Caco-2 (cell line): ENCODE results near the gene RBM11. TPM values are rescaled to one million over a fixed set of nuclear protein-coding genes. Genes with fewer than 3 reads are reported as not detected.

ENCODE experiments used
- BruUV-seq: library from RNA; stranded (reverse); fragments of 400-500 nt; replicated peaks from 2 replicates; lab custom pipeline; 2021; lab: Mats Ljungman, UMichigan
- CTCF ChIA-PET: fragments of 300-600 bp; sonication (Branson Sonifier 250); formaldehyde crosslinking; loops from one replicate; lab custom pipeline; 2022; ENCODE audit warnings: antibody characterized with exemption; lab: Charles Lee
- POLR2A ChIA-PET: fragments of 300-600 bp; sonication (Branson Sonifier 250); formaldehyde crosslinking; loops from one replicate; lab custom pipeline; 2022; ENCODE audit warnings: antibody characterized with exemption; lab: Charles Lee
- DNase-seq, 2 experiments: peaks; one replicate each; pipeline versions ENCODE4 v3.0.0 to v3.0.0-alpha.2; 2020 to 2022
- H3K27me3 ChIP-seq: replicated peaks from 2 replicates; pipeline ENCODE4 v1.6.0; 2011; ENCODE audit warnings: low read length; ENCODE audit not compliant: control insufficient read depth, insufficient read depth
- H3K36me3 ChIP-seq: 2 replicates; pipeline ENCODE4 v1.5.1; 2011; ENCODE audit warnings: low read length; ENCODE audit not compliant: control insufficient read depth, insufficient read depth
- H3K4me1 ChIP-seq: fragments of 250-450 bp; sonication (Bioruptor Pico); 2 replicates; pipeline ENCODE4 v1.5.1; 2020; ENCODE audit warnings: mild to moderate bottlenecking
- H3K4me3 ChIP-seq: 2 replicates; pipeline ENCODE4 v1.5.1; 2011; ENCODE audit warnings: low read depth, mild to moderate bottlenecking, control low read depth, low read length
- H3K9me3 ChIP-seq: fragments of 250-450 bp; sonication (Bioruptor Pico); 2 replicates; pipeline ENCODE4 v1.5.1; 2020; ENCODE audit warnings: mild to moderate bottlenecking, moderate library complexity
- H3K27ac Mint-ChIP-seq: one replicate; pipeline ENCODE4 v1.8.0; 2022; ENCODE audit warnings: mixed read lengths; ENCODE audit not compliant: unreplicated experiment
- H3K27me3 Mint-ChIP-seq: one replicate; pipeline ENCODE4 v1.8.0; 2022; ENCODE audit warnings: mixed read lengths; ENCODE audit not compliant: insufficient read depth, unreplicated experiment
- H3K36me3 Mint-ChIP-seq: one replicate; pipeline ENCODE4 v1.8.0; 2022; ENCODE audit warnings: mild to moderate bottlenecking, mixed read lengths; ENCODE audit not compliant: insufficient read depth, unreplicated experiment
- H3K4me1 Mint-ChIP-seq: one replicate; pipeline ENCODE4 v1.8.0; 2022; ENCODE audit warnings: low read depth, mixed read lengths; ENCODE audit not compliant: unreplicated experiment
- H3K4me3 Mint-ChIP-seq: one replicate; pipeline ENCODE4 v1.8.0; 2022; ENCODE audit warnings: mild to moderate bottlenecking, moderate library complexity, mixed read lengths; ENCODE audit not compliant: unreplicated experiment
- H3K9me3 Mint-ChIP-seq: one replicate; pipeline ENCODE4 v1.8.0; 2022; ENCODE audit warnings: mixed read lengths; ENCODE audit not compliant: unreplicated experiment
- CTCF ChIP-seq, 2 experiments: fragments of 200-600 bp in 1 of 2; IDR thresholded peaks; 1 replicate in 1 of 2; 2 replicates in 1 of 2; pipeline versions ENCODE4 v1.5.1 to v1.8.0; 2011 to 2022; ENCODE audit warnings: antibody characterized with exemption in 1 of 2, control low read depth in 1 of 2, inconsistent platforms in 1 of 2, low read depth in 1 of 2, low read length in 1 of 2, mild to moderate bottlenecking in 1 of 2, moderate library complexity in 1 of 2; ENCODE audit not compliant: insufficient read depth in 1 of 2, severe bottlenecking in 1 of 2, unreplicated experiment in 1 of 2
- intact Hi-C: fragments of 100-400 bp; cut with micrococcal nuclease; formaldehyde crosslinking; loops from one replicate; pipeline ENCODE4 v1.10.0; 2022; ENCODE audit not compliant: unreplicated experiment
- total RNA-seq: library from RNA; stranded (reverse); gene quantifications from 2 replicates; pipeline ENCODE4 v1.2.3, GENCODE V29; 2022

The RBM11 gene
- total RNA-seq, 1 experiment from 2014 or later: 0.61 TPM

- Histone ChIP-seq H3K4me1 (peaks cover 24% of the 10 kb centered on the region), H3K27me3 (no peaks in the 10 kb centered on the region), H3K4me3 (no peak overlapping the region), H3K9me3 (no peaks in the 10 kb centered on the region), H3K36me3 (no peaks in the 10 kb centered on the region)
- Mint-ChIP-seq H3K4me1 (peaks cover 1% of the 10 kb centered on the region), H3K36me3 (no peaks in the 10 kb centered on the region), H3K27ac (no peak overlapping the region), H3K4me3 (no peak overlapping the region), H3K27me3 (no peaks in the 10 kb centered on the region), H3K9me3 (no peaks in the 10 kb centered on the region)
- TF ChIP-seq CTCF (IDR thresholded peaks at IDR 0.05; ENCODE audit: insufficient read depth in 1 of 2, low read depth in 1 of 2, low read length in 1 of 2, severe bottlenecking in 1 of 2, unreplicated experiment in 1 of 2): no peak
- ChIA-PET CTCF (no interaction called here), POLR2A (no interaction called here)
- intact Hi-C loops: no loop called here
- BruUV-seq: no TSS peak
- DNase-seq: no peak
These were observed 46.1 kb downstream of the RBM11 start for GRCh38 chr21:14262039-14262438.

- peaks cover 29% of the 10 kb centered on the region for H3K4me1 ChIP-seq
- no peaks in the 10 kb centered on the region for H3K9me3 ChIP-seq
- Mint-ChIP-seq H3K4me3 (no peak overlapping the region), H3K27me3 (no peaks in the 10 kb centered on the region), H3K4me1 (peaks cover 6% of the 10 kb centered on the region), H3K27ac (no peak overlapping the region), H3K9me3 (no peaks in the 10 kb centered on the region), H3K36me3 (no peaks in the 10 kb centered on the region)
- intact Hi-C loops: no loop called here
- BruUV-seq: no TSS peak
- ChIA-PET POLR2A (no interaction called here), CTCF (no interaction called here)
- no peak for TF ChIP-seq CTCF (IDR thresholded peaks at IDR 0.05; ENCODE audit: insufficient read depth in 1 of 2, low read depth in 1 of 2, low read length in 1 of 2, severe bottlenecking in 1 of 2, unreplicated experiment in 1 of 2)
- no peaks in the 10 kb centered on the region for H3K36me3 ChIP-seq
- H3K4me3 ChIP-seq: no peak overlapping the region
- no peak for DNase-seq
- no peaks in the 10 kb centered on the region for H3K27me3 ChIP-seq
These were observed 47.9 kb downstream of the RBM11 start for GRCh38 chr21:14263879-14264278.

GRCh38 chr21:14265023-14265422 is 49.1 kb downstream of the RBM11 start:
- Mint-ChIP-seq H3K9me3 (no peaks in the 10 kb centered on the region), H3K36me3 (no peaks in the 10 kb centered on the region), H3K4me3 (no peak overlapping the region), H3K4me1 (peaks cover 6% of the 10 kb centered on the region), H3K27ac (no peak overlapping the region), H3K27me3 (no peaks in the 10 kb centered on the region)
- H3K4me3 ChIP-seq: no peak overlapping the region
- no peak for DNase-seq
- no peaks in the 10 kb centered on the region for H3K27me3 ChIP-seq
- no peaks in the 10 kb centered on the region for H3K36me3 ChIP-seq
- POLR2A ChIA-PET: no interaction called here
- intact Hi-C loops: no loop called here
- peaks cover 22% of the 10 kb centered on the region for H3K4me1 ChIP-seq
- BruUV-seq: no TSS peak
- H3K9me3 ChIP-seq: no peaks in the 10 kb centered on the region
- CTCF ChIA-PET: no interaction called here
- TF ChIP-seq CTCF (IDR thresholded peaks at IDR 0.05; ENCODE audit: insufficient read depth in 1 of 2, low read depth in 1 of 2, low read length in 1 of 2, severe bottlenecking in 1 of 2, unreplicated experiment in 1 of 2): no peak
